NT2/D1 (cell line): ENCODE measurements around the gene SLC66A2.

Source experiments
- SUZ12 ChIP-seq: IDR thresholded peaks from 2 replicates; pipeline ENCODE4 v1.6.1; 2011; ENCODE audit not compliant: insufficient read length, insufficient read depth; ENCODE audit errors: extremely low read depth
- ZNF274 ChIP-seq: IDR thresholded peaks from 2 replicates; pipeline ENCODE4 v1.6.1; 2011; ENCODE audit warnings: mild to moderate bottlenecking, low read depth, low read length

- TF ChIP-seq ZNF274 (no peak), SUZ12 (no peak)
Observed at GRCh38 chr18:79932907-79933306, 18.5 kb downstream of the SLC66A2 start.
